ENCODE results near the gene TAF1B. TPM values are rescaled to one million over a fixed set of nuclear protein-coding genes. Genes with fewer than 3 reads are reported as not detected.
A peak's percentile ranks its signal among the peaks of the same experiment; 100 is the strongest.

Gene TAF1B
- total RNA-seq, 1 experiment from 2014 or later = 24.8 TPM

DNA sequence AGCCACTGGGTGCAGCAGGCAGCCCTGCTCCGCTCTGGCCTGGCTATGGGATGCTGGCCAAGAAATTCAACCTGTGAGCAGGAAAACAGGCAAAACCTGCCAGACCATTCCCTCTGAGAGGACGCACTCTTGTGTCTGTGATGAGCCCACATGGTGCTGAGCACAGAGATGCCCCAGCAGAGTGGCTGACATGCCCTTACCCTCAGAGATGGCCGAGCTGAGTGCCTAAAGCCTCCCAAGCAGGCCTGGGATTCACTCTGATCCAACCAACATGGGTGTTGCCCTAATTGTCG, 34.3 kb upstream of the TAF1B start:
- Histone ChIP-seq H3K9me2 (ENCODE audit: insufficient read depth) (no peaks in the 10 kb centered on the region), H3K27ac (peak overlapping the region; percentile 35), H3K27me3 (ENCODE audit: insufficient read depth, low read depth) (no peaks in the 10 kb centered on the region), H3K9me3 (ENCODE audit: insufficient read depth, low read depth) (no peaks in the 10 kb centered on the region), H3K4me3 (peak overlapping the region; percentile 32; the same call in 1 of the 2 replicates), H2AFZ (peak overlapping the region; percentile 78), H3K4me2 (peak overlapping the region; percentile 80), H3K79me2 (ENCODE audit: low read depth) (no peaks in the 10 kb centered on the region), H3F3A (ENCODE audit: insufficient read depth, low read depth) (peaks cover 6% of the 10 kb centered on the region; the same call in 1 of the 2 replicates), H4K20me1 (ENCODE audit: insufficient read depth) (no peaks in the 10 kb centered on the region), H3K36me3 (ENCODE audit: low read depth) (no peaks in the 10 kb centered on the region), H3K4me1 (replicated peaks; ENCODE audit: insufficient read depth) (peaks cover 67% of the 10 kb centered on the region)
- no TSS peak for BruUV-seq (replicated peaks)
- POLR2A ChIA-PET (ENCODE audit: unreplicated experiment) = no interaction called here
- intact Hi-C loops (cut with micrococcal nuclease; ENCODE audit: unreplicated experiment) = loop anchor here (2.0 kb wide), 1 partner anchor 22 kb away; no protein-coding TSS in a partner anchor
- CTCF ChIA-PET = no interaction called here
- DNase-seq = peak; percentile 81 to 88
- TF ChIP-seq, protein P1, sequence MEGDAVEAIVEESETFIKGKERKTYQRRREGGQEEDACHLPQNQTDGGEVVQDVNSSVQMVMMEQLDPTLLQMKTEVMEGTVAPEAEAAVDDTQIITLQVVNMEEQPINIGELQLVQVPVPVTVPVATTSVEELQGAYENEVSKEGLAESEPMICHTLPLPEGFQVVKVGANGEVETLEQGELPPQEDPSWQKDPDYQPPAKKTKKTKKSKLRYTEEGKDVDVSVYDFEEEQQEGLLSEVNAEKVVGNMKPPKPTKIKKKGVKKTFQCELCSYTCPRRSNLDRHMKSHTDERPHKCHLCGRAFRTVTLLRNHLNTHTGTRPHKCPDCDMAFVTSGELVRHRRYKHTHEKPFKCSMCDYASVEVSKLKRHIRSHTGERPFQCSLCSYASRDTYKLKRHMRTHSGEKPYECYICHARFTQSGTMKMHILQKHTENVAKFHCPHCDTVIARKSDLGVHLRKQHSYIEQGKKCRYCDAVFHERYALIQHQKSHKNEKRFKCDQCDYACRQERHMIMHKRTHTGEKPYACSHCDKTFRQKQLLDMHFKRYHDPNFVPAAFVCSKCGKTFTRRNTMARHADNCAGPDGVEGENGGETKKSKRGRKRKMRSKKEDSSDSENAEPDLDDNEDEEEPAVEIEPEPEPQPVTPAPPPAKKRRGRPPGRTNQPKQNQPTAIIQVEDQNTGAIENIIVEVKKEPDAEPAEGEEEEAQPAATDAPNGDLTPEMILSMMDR (conservative IDR thresholded peaks at IDR 0.05) = no peak
- TF ChIP-seq EZH2 (IDR thresholded peaks at IDR 0.05; ENCODE audit: low read depth) = no peak

DNA sequence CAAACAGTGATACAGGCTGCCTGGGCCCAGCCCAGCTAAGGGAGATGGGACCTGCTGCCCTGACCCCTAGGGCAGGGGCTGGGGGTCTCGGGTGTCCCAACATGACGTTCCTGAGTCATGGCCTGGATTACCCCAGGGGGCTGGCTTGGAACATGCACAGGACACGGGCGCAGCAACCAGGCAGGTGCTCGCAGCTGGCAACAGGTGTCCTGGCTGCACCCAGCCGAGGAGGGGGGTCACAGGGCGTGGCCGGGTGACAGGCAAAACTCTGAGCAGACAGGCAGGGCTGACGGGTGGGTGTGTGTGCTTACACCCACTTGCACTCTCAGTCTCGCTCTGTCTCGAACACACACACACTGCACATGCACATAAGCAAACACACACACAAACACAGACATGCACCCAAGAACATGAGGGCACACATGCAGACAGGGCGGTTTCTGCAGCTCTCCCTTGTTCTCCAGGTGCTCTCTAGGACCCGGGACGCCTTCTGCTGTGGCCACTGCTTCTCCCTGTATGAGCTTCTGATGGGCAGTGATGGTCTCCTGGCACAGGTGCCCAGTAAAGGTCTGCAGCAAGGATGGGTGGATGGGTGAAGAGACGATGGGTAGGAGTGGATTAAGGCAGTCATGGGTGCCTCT, 33.7 kb upstream of the TAF1B start:
- no peak overlapping the region for H2AFZ ChIP-seq
- H3K79me2 ChIP-seq (ENCODE audit: low read depth) = no peaks in the 10 kb centered on the region
- H3K27me3 ChIP-seq (ENCODE audit: insufficient read depth, low read depth) = no peaks in the 10 kb centered on the region
- TF ChIP-seq, protein P1 (conservative IDR thresholded peaks at IDR 0.05) = no peak
- TF ChIP-seq EZH2 (IDR thresholded peaks at IDR 0.05; ENCODE audit: low read depth) = no peak
- H3K36me3 ChIP-seq (ENCODE audit: low read depth) = no peaks in the 10 kb centered on the region
- POLR2A ChIA-PET (ENCODE audit: unreplicated experiment) = no interaction called here
- no TSS peak for BruUV-seq (replicated peaks)
- no peaks in the 10 kb centered on the region for H3K9me3 ChIP-seq (ENCODE audit: insufficient read depth, low read depth)
- peak in 1 of 2 experiments; percentile 31 for DNase-seq
- CTCF ChIA-PET = no interaction called here
- H3K4me1 ChIP-seq (replicated peaks; ENCODE audit: insufficient read depth) = peaks cover 65% of the 10 kb centered on the region
- H3K4me2 ChIP-seq = peak overlapping the region; percentile 80
- intact Hi-C loops (cut with micrococcal nuclease; ENCODE audit: unreplicated experiment) = loop anchor here (2.0 to 5.0 kb wide), 2 partner anchors 21 to 133 kb away; no protein-coding TSS in a partner anchor
- H3F3A ChIP-seq (ENCODE audit: insufficient read depth, low read depth) = peaks cover 6% of the 10 kb centered on the region; the same call in 1 of the 2 replicates
- H3K4me3 ChIP-seq = no peak overlapping the region
- H3K27ac ChIP-seq = peak overlapping the region; percentile 35; the same call in 1 of the 2 replicates
- H3K9me2 ChIP-seq (ENCODE audit: insufficient read depth) = no peaks in the 10 kb centered on the region
- no peaks in the 10 kb centered on the region for H4K20me1 ChIP-seq (ENCODE audit: insufficient read depth)

GRCh38 chr2:9811216-9811615, 32.1 kb upstream of the TAF1B start:
- H3K27ac ChIP-seq = no peak overlapping the region
- TF ChIP-seq EZH2 (IDR thresholded peaks at IDR 0.05; ENCODE audit: low read depth) = no peak
- TF ChIP-seq, protein P1 (conservative IDR thresholded peaks at IDR 0.05) = no peak

More at GRCh38 chr2:9811216-9811615, 32.1 kb upstream of the TAF1B start:
- intact Hi-C loops (cut with micrococcal nuclease; ENCODE audit: unreplicated experiment) = loop anchor here (5.0 kb wide), 1 partner anchor 131 kb away; no protein-coding TSS in a partner anchor
- CTCF ChIA-PET = no interaction called here
- Histone ChIP-seq H3K27me3 (ENCODE audit: insufficient read depth, low read depth) (no peaks in the 10 kb centered on the region), H3K9me2 (ENCODE audit: insufficient read depth) (no peaks in the 10 kb centered on the region), H3K4me3 (no peak overlapping the region), H3K79me2 (ENCODE audit: low read depth) (no peaks in the 10 kb centered on the region), H3F3A (ENCODE audit: insufficient read depth, low read depth) (peaks cover 6% of the 10 kb centered on the region; the same call in 1 of the 2 replicates), H3K4me2 (no peak overlapping the region), H3K4me1 (replicated peaks; ENCODE audit: insufficient read depth) (peaks cover 56% of the 10 kb centered on the region), H2AFZ (no peak overlapping the region), H3K36me3 (ENCODE audit: low read depth) (no peaks in the 10 kb centered on the region), H4K20me1 (ENCODE audit: insufficient read depth) (no peaks in the 10 kb centered on the region), H3K9me3 (ENCODE audit: insufficient read depth, low read depth) (no peaks in the 10 kb centered on the region)
- peak in 1 of 2 experiments; percentile 11 for DNase-seq
- BruUV-seq (replicated peaks) = no TSS peak
- POLR2A ChIA-PET (ENCODE audit: unreplicated experiment) = interaction anchor here (0.7 kb wide), 1 partner anchor 31 kb away, joined by 4 read pairs; no protein-coding TSS in a partner anchor
